ENCODE results near the gene FHIT. TPM values are rescaled to one million over a fixed set of nuclear protein-coding genes. Genes with fewer than 3 reads are reported as not detected.

Gene FHIT
- total and polyA plus RNA-seq, 4 donors = 2.1 to 14.7 (median 6.6) TPM

DNA sequence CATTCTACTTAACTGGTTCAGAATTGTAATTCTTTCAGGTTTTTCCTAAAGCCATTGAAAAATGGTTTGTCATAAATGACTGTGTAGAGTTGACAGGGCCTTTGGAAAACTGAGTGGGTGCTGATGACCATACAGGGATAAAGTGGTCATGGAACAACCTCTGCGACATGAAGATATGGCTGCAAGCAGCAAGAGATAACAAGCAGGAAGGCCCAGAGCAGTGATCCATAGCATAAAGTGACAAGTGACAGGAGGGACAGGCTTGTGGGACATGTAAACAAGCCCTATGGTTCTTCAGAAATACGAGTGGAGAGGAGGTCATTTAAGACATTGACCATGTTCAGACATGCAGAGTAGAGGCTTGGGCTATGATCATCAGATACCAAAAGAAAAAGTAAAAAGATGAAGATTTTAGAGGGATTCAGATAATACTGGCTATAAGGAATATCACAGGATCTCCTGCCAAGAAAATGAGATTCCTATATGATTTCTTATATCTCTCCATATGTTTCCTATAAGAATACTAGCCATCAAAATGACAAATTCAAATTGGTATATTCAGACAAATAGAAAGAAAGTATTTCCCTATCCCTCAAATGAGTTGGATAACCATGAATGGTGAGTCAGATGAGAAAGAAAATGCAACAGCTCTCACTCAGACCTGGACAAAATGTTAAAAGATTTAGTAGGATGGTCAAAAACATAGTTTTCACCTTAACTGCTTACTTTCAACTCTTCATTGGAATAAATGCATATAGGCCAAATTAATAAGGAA lies 1373.8 kb downstream of the FHIT start:
- DNase-seq (ENCODE audit: low spot score) = no peak
- Histone ChIP-seq H3K27me3 (ENCODE audit: control insufficient read depth in 4 of 4, insufficient read depth in 4 of 4, low read length in 3 of 4) (no peaks in the 10 kb centered on the region), H3K9me3 (ENCODE audit: control insufficient read depth in 4 of 4, low read length in 3 of 4) (no peaks in the 10 kb centered on the region), H3K4me3 (ENCODE audit: low read depth in 1 of 3, low read length in 3 of 3) (no peak overlapping the region), H3K27ac (ENCODE audit: low read depth in 1 of 2, low read length in 2 of 2) (no peak overlapping the region), H3K9ac (ENCODE audit: low read depth in 1 of 2, low read length in 2 of 2) (no peak overlapping the region), H3K36me3 (ENCODE audit: control insufficient read depth in 4 of 4, insufficient read depth in 3 of 4, low read depth in 1 of 4, low read length in 3 of 4) (no peaks in the 10 kb centered on the region), H3K4me1 (ENCODE audit: control insufficient read depth in 4 of 4, insufficient read depth in 4 of 4, low read length in 3 of 4) (no peaks in the 10 kb centered on the region)
- WGBS = 89% methylated on average over 2 of the region's 2 CpGs
- TF ChIP-seq FOXA1 (IDR thresholded peaks at IDR 0.05) (no peak), RAD21 (IDR thresholded peaks at IDR 0.05) (no peak), SP1 (IDR thresholded peaks at IDR 0.05) (no peak), JUND (IDR thresholded peaks at IDR 0.05) (no peak), FOXA2 (IDR thresholded peaks at IDR 0.05) (no peak), HNF4A (conservative IDR thresholded peaks at IDR 0.05) (no peak)
- TF ChIP-seq, protein P1, sequence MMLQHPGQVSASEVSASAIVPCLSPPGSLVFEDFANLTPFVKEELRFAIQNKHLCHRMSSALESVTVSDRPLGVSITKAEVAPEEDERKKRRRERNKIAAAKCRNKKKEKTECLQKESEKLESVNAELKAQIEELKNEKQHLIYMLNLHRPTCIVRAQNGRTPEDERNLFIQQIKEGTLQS (IDR thresholded peaks at IDR 0.05) = no peak
- TF ChIP-seq, protein P2, sequence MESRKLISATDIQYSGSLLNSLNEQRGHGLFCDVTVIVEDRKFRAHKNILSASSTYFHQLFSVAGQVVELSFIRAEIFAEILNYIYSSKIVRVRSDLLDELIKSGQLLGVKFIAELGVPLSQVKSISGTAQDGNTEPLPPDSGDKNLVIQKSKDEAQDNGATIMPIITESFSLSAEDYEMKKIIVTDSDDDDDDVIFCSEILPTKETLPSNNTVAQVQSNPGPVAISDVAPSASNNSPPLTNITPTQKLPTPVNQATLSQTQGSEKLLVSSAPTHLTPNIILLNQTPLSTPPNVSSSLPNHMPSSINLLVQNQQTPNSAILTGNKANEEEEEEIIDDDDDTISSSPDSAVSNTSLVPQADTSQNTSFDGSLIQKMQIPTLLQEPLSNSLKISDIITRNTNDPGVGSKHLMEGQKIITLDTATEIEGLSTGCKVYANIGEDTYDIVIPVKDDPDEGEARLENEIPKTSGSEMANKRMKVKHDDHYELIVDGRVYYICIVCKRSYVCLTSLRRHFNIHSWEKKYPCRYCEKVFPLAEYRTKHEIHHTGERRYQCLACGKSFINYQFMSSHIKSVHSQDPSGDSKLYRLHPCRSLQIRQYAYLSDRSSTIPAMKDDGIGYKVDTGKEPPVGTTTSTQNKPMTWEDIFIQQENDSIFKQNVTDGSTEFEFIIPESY (IDR thresholded peaks at IDR 0.05) = no peak
- TF ChIP-seq, protein P3, sequence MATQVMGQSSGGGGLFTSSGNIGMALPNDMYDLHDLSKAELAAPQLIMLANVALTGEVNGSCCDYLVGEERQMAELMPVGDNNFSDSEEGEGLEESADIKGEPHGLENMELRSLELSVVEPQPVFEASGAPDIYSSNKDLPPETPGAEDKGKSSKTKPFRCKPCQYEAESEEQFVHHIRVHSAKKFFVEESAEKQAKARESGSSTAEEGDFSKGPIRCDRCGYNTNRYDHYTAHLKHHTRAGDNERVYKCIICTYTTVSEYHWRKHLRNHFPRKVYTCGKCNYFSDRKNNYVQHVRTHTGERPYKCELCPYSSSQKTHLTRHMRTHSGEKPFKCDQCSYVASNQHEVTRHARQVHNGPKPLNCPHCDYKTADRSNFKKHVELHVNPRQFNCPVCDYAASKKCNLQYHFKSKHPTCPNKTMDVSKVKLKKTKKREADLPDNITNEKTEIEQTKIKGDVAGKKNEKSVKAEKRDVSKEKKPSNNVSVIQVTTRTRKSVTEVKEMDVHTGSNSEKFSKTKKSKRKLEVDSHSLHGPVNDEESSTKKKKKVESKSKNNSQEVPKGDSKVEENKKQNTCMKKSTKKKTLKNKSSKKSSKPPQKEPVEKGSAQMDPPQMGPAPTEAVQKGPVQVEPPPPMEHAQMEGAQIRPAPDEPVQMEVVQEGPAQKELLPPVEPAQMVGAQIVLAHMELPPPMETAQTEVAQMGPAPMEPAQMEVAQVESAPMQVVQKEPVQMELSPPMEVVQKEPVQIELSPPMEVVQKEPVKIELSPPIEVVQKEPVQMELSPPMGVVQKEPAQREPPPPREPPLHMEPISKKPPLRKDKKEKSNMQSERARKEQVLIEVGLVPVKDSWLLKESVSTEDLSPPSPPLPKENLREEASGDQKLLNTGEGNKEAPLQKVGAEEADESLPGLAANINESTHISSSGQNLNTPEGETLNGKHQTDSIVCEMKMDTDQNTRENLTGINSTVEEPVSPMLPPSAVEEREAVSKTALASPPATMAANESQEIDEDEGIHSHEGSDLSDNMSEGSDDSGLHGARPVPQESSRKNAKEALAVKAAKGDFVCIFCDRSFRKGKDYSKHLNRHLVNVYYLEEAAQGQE (IDR thresholded peaks at IDR 0.05) = no peak

- WGBS = 89% methylated on average over 2 of the region's 2 CpGs
- H3K4me3 ChIP-seq (ENCODE audit: low read depth in 1 of 3, low read length in 3 of 3) = no peak overlapping the region
- no peaks in the 10 kb centered on the region for H3K9me3 ChIP-seq (ENCODE audit: control insufficient read depth in 4 of 4, low read length in 3 of 4)
- no peaks in the 10 kb centered on the region for H3K4me1 ChIP-seq (ENCODE audit: control insufficient read depth in 4 of 4, insufficient read depth in 4 of 4, low read length in 3 of 4)
- H3K36me3 ChIP-seq (ENCODE audit: control insufficient read depth in 4 of 4, insufficient read depth in 3 of 4, low read depth in 1 of 4, low read length in 3 of 4) = no peaks in the 10 kb centered on the region
- H3K27ac ChIP-seq (ENCODE audit: low read depth in 1 of 2, low read length in 2 of 2) = no peak overlapping the region
- no peaks in the 10 kb centered on the region for H3K27me3 ChIP-seq (ENCODE audit: control insufficient read depth in 4 of 4, insufficient read depth in 4 of 4, low read length in 3 of 4)
- DNase-seq (ENCODE audit: low spot score) = no peak
- no peak overlapping the region for H3K9ac ChIP-seq (ENCODE audit: low read depth in 1 of 2, low read length in 2 of 2)
- TF ChIP-seq, protein P1 (IDR thresholded peaks at IDR 0.05) = no peak
- TF ChIP-seq YY1 (IDR thresholded peaks at IDR 0.05) = no peak
- TF ChIP-seq FOXA2 (IDR thresholded peaks at IDR 0.05) = no peak
- no peak for TF ChIP-seq EGR1 (IDR thresholded peaks at IDR 0.05; ENCODE audit: low read depth in 2 of 2)
- TF ChIP-seq, protein P3 (IDR thresholded peaks at IDR 0.05) = no peak
- no peak for TF ChIP-seq HNF4G (IDR thresholded peaks at IDR 0.05)
- no peak for TF ChIP-seq RXRA (IDR thresholded peaks at IDR 0.05)
- no peak for TF ChIP-seq RAD21 (IDR thresholded peaks at IDR 0.05)
- TF ChIP-seq HNF4A (conservative IDR thresholded peaks at IDR 0.05) = no peak
- no peak for TF ChIP-seq CTCF (IDR thresholded peaks at IDR 0.05; ENCODE audit: low read depth, low read length, missing input control)
- no peak for TF ChIP-seq FOXA1 (IDR thresholded peaks at IDR 0.05)
- TF ChIP-seq TAF1 (conservative IDR thresholded peaks at IDR 0.05) = no peak
- TF ChIP-seq, protein P2 (IDR thresholded peaks at IDR 0.05) = no peak
- TF ChIP-seq NR2F2 (IDR thresholded peaks at IDR 0.05) = no peak
- TF ChIP-seq SP1 (IDR thresholded peaks at IDR 0.05) = no peak
These were observed 1374.7 kb downstream of the FHIT start for GRCh38 chr3:59876533-59877062.

Measured in liver (tissue), 9 donors.